GM23248 (cell line): ENCODE measurements around the gene GCLC.
"Not testable (repeated sequence)": the region's sequence is repeated elsewhere in the genome, so short reads cannot be mapped to it uniquely, and the experiment has no call there.

ENCODE experiments used
- EZH2 ChIP-seq: fragments of 200-600 bp; sonication (generic); IDR thresholded peaks from 2 replicates; pipeline ENCODE4 v1.6.1; 2018; ENCODE audit warnings: antibody characterized with exemption, mild to moderate bottlenecking; ENCODE audit not compliant: insufficient read depth, poor library complexity, severe bottlenecking
- EZH2phosphoT487 ChIP-seq: fragments of 200-600 bp; sonication (generic); IDR thresholded peaks from 2 replicates; pipeline ENCODE4 v1.6.1; 2018; ENCODE audit warnings: antibody characterized with exemption, moderate library complexity, mild to moderate bottlenecking, low read depth; ENCODE audit not compliant: insufficient read depth

GRCh38 chr6:53553600-53553999 lies 8.7 kb upstream of the GCLC start:
- not testable (repeated sequence) for TF ChIP-seq EZH2phosphoT487, EZH2
